DMS53 treated with DMSO at 0.1 percent for 48 hours (cell line): ENCODE measurements around the gene TRIM54.
"Not testable (repeated sequence)": the region's sequence is repeated elsewhere in the genome, so short reads cannot be mapped to it uniquely, and the experiment has no call there.

ENCODE experiments used
- DNase-seq: peaks from one replicate; lab custom pipeline; 2025; ENCODE audit not compliant: unreplicated experiment; lab: John Stamatoyannopoulos, UW

Gene TRIM54

GRCh38 chr2:27281442-27281841 is 787 bp upstream of the TRIM54 start:
- no peak for DNase-seq

- DNase-seq = no peak
Observed at GRCh38 chr2:27282892-27283291, 663 bp downstream of the TRIM54 start.

GRCh38 chr2:27284996-27285395 is 2.8 kb downstream of the TRIM54 start:
- DNase-seq = no peak

- no peak for DNase-seq
Observed at GRCh38 chr2:27285481-27285880, 3.3 kb downstream of the TRIM54 start.

GRCh38 chr2:27288610-27289009 is 6.4 kb downstream of the TRIM54 start:
- no peak for DNase-seq

GRCh38 chr2:27290549-27290948 is 8.3 kb downstream of the TRIM54 start:
- no peak for DNase-seq

GRCh38 chr2:27291865-27292264 is 9.6 kb downstream of the TRIM54 start:
- DNase-seq = no peak

GRCh38 chr2:27294928-27295327 is 12.7 kb downstream of the TRIM54 start:
- DNase-seq = no peak

GRCh38 chr2:27296481-27296880 is 14.3 kb downstream of the TRIM54 start:
- DNase-seq = no peak

- DNase-seq = no peak
Observed at GRCh38 chr2:27297195-27297594, 15.0 kb downstream of the TRIM54 start.

- DNase-seq = no peak
Observed at GRCh38 chr2:27298391-27299080, 16.3 kb downstream of the TRIM54 start.

- not testable (repeated sequence) for DNase-seq
Observed at GRCh38 chr2:27300606-27301005, 18.4 kb downstream of the TRIM54 start.

GRCh38 chr2:27303093-27304025 is 21.1 kb downstream of the TRIM54 start:
- DNase-seq = peak; percentile 63

GRCh38 chr2:27304488-27305240 is 22.4 kb downstream of the TRIM54 start:
- DNase-seq = no peak

GRCh38 chr2:27305516-27305915 is 23.3 kb downstream of the TRIM54 start:
- no peak for DNase-seq

GRCh38 chr2:27306136-27306535 is 23.9 kb downstream of the TRIM54 start:
- no peak for DNase-seq

GRCh38 chr2:27306573-27307286 is 24.5 kb downstream of the TRIM54 start:
- no peak for DNase-seq

GRCh38 chr2:27307287-27307544 is 25.0 kb downstream of the TRIM54 start:
- no peak for DNase-seq

GRCh38 chr2:27307545-27308358 is 25.5 kb downstream of the TRIM54 start:
- no peak for DNase-seq

- DNase-seq = no peak
Observed at GRCh38 chr2:27308359-27308881, 26.2 kb downstream of the TRIM54 start, which contains the start of gene UCN. UCN (minus strand) TSS chr2:27308445; CDS start chr2:27307895, 550 bp downstream.
